GM21526 (cell line): ENCODE results near the gene PPDPF.
"Not testable (repeated sequence)": the region's sequence is repeated elsewhere in the genome, so short reads cannot be mapped to it uniquely, and the experiment has no call there.

ENCODE experiments used
- ATAC-seq: cut with Tn5 transposase; IDR thresholded peaks from one replicate; pipeline ENCODE4 v1.9.1; 2021; ENCODE audit warnings: moderate library complexity; ENCODE audit not compliant: unreplicated experiment, low FRiP score

PPDPF gene

DNA sequence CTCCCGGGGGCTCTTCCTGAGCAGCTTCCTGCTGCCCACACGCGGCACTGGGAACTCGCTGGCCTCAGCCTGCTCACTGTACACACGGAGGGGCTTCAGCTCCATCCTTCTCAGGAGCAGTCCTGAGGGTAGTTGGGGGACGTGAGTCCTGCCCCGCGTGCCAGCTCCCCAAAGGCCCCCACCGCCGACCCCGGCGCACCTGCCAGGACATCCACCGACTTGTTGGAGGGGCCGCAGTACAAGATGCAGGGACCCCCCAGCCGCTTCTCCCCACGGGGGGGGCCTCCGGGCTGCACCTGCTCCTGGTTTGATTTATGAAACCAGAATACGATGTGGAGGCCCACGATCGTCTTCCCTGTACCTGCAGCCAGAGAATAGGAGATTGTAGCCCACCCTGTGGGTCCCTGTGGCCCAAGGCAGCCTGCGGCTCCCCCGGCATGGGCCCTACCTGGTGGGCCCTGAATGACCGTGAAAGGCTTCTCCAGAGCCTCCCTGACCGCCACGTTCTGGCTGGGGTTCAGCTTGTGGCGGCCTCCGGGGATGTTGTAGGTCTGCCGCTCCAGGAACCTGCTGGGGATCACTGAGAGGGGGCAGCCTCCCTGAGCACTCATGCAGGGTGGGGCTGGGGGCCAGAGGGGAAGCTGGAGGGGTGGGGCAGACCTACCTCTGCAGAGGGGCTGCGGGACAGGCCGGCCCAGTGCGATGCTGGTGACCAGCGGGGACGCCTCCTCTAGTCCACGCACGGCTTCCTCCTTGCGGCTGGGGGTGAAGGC is 41.2 kb downstream of the PPDPF start:
- no peak for ATAC-seq

DNA sequence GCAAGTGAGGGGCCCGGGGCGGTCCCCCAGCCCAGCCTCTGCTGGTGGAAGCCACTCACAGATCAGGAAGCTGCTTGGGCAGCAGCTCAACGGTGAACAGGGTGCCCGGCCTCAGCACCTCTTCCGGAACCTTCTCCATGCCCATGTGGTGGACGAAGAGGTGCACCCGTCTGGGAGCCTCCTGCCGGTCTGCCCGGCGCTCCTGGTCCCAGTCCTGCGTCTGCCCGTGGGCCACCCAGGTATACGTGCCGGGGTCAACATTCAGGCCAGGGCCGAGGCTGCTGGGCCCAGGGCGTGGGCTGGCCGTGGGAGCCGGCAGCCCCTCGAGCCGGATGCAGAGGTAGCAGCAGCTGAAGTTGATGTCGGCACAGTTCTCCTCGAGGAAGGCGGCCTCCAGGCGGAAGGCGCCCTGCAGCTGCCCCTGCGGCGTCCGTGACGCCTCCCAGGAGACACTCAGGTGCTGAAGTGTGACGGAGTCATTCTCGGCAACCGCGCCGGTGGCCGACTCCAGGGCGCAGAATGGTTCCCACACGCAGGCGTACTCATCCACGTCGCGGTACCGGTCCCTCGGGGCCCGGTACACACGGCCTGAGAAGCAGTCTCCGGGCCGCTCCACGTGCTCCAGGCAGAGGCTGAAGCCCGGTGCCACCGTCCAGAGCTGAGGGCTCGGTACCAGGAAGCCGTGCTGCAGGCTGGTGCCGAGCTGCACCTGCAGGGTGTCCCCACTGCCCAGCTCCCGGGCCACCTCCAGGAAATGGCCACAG is 42.1 kb downstream of the PPDPF start:
- ATAC-seq = no peak

DNA sequence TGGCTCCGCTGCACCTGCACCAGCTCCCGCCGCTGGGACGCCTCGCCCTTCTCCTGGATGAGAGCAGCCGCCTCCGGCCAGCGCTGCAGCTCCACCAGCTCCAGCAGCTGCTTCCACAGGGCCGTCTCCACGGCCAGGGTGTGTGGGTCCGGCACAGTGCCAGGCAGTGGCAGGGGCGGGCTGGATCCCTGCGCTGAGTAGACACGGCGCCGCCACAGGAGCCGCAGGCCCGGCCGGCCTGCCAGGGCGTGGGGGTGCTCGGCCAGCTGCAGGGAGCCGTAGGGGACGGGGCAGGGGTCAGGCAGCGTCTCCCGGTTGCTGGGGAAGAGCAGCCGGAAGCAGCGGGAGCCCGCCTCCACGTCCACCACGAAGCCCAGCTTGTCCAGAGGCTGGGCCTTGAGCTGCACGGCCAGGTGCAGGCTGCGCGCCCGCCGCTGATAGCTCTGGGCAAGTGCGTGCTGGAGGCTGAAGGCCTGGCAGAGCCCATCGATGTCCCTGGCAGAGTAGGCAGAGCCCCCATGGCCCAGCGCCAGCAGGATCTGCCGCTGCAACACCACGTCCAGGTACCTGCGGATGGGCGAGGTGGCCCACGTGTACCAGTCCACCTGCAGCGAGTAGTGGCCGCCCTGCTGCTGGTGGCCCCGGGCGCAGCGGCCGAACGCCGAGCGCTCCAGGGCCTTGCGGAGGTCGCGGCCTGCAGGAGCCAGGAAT is 42.8 kb downstream of the PPDPF start:
- ATAC-seq = no peak

DNA sequence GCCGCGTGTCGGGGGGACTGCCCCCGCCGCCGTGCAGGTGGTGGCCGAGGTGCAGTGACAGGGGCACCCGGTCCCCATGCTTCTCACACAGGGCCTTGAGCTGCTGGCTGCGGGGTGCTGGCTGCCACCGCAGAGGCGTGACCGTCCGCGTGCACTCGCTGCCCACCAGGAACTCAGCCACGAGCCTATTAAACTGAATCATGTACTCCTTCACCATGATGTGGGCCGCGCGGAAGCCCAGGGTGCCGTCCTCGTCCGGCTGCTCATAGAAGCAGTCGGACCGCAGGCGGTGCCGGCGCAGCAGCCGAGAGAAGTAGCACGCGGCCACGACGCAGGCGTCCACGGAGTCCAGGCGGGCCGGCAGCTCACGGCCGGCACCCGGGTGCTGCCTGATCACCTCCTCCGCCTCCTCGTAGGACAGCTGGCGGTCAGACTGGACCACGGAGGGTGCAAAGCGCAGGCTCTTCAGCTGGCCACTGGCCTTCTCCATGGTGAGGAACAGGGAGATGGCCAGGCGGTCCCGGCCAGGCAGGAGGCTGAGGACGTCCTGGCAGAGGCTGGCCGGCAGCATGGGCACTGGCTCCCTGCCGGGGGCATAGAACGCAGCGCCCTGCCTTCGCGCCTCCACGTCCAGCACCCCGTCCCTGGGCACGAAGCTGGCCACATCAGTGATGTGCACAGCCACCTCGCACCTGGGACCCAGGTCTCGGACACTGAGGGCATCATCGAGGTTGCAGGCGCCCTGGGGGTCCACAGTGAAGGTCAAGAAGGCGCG is 43.7 kb downstream of the PPDPF start:
- ATAC-seq = no peak

DNA sequence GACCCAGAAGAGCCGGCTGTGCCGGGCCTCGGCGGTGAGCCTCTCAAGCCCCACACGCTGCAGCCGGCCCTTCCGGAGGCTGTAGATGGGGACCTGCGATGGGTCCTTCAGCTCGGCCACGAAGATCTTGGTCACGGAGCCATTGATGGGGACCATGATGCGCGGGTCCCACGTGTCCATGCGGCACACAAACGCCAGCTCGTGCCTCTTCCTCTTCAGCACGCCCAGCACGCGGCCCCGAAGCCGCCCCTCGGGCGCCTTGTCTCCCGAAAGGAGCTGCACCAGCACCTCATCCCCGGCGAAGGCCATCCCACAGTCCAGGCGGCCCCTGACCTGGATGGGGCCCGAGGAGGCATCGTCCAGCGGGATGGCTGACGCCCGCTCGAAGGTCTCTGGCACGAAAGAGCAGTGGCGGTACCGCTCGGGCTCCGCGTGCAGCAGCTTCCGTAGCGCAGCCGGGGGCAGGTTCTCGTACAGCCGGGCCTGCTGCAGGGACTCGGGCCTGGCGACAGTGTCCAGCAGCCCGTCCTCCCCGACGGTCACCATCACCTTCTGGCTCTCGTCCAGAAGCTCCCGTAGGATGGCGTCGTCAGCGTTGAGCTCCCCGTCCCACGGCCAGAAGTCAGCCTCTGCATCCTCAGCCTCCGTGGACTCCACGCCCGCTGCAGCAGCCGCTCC is 44.6 kb downstream of the PPDPF start:
- ATAC-seq = no peak

DNA sequence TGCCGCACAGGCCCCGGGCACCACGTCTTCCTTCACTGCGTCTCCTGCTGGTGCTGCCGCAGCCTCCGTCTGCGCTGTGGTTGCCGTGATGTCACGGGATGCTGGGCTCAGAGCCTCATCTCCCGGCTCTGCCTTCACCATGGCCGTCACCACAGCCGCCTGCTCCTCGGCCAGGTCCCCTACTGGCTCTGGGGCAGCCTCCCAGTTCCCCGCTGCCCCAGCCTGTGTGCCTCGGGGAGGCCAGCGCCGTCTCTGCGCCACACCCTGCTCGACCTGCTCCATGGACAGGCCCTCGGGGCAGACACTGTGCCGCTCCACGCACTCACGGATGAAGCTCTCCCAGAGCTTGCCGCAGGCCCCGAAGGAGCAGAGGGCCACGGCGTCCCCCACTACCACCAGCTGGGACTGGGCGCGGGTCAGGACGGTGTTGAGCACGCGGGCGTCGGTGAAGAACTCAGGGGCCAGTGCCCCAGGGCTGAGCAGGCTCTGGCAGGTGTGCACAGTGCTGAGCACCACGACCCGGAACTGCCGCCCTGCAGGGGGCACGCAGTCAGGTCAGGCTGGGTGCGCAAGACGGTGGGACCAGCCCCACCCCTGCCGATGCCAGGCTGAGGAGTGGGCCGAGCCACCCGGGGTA is 45.3 kb downstream of the PPDPF start:
- no peak for ATAC-seq

DNA sequence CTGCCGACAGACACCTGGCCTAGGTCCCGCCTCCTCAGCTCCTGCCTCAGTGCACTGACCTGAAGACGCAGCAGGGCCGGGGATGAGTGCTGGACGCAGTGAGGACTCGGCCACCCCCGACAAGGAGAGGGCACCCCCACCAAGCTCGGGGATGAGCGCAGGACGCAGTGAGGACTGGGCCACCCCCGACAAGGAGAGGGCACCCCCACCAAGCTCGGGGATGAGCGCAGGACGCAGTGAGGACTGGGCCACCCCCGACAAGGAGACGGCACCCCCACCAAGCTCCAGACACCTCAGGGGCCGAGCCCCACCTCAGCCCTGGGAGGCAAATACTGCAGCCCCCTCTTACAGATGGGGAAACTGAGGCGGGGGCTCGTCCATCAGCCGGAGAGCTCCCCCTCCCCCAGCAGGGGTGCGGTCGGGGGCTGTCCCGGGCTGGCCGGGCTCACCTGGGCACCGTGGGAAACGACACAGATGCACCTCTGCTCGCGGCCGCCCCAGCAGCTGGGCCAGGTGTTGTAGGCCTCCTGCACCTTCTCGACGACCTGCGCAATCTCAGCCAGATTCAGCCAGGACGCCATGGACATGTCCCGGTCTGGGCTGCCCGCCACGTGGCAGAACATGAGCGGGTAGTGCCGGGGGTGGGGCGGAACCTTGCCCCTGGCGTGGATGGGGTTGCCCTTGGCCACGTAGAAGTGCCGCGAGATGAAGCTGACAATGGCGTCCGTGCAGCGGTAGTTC is 46.0 kb downstream of the PPDPF start:
- ATAC-seq = no peak

DNA sequence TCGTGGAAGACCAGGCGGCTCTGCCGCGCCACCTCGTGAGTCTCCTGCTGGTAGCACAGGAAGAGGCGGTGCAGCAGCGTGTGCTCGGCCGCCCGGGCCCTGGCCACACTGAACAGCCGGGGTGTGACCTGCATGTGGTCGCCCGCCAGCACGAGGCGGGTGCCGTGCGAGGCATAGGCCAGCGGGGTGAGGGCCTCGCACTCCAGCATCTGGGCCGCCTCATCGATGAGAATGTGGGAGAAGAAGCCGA is 46.5 kb downstream of the PPDPF start:
- ATAC-seq = no peak

DNA sequence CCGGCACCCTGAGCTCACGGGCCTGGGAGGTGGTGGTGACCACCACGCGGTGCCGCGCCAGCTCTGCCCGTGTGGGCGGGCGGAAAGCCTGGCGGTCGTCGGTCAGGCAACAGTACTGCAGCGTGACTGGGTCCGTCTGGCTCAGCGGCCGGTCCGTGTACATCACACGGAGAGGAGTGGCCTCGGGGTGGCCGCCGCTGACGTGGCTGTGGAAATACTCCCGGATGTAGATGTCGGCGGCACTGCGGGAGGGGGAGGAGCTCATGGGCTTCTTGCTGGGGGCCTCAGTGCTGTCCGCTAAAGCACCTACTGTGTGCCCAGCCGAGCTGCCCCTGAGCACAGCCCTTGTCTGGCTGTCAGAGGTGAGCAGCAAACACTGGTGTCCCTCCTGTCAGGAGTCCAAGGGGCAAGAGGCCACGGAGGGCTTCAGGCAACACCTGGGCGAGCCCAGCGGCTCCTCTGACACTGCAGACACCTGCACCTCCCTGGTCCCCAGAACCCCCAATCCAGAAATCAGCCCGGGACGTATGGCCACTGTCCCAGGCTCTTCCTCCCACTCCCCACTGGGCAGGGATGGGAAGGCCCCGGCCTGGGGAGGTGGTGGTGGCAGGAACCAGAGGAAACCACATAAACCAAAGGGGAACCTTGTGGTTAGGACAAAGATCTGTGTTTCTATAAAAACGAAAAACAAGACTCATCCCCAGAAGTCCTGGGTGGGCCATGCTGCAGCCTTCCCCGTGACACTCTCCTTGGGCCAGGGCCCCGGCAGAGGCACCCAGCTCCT is 47.0 kb downstream of the PPDPF start:
- ATAC-seq = no peak

DNA sequence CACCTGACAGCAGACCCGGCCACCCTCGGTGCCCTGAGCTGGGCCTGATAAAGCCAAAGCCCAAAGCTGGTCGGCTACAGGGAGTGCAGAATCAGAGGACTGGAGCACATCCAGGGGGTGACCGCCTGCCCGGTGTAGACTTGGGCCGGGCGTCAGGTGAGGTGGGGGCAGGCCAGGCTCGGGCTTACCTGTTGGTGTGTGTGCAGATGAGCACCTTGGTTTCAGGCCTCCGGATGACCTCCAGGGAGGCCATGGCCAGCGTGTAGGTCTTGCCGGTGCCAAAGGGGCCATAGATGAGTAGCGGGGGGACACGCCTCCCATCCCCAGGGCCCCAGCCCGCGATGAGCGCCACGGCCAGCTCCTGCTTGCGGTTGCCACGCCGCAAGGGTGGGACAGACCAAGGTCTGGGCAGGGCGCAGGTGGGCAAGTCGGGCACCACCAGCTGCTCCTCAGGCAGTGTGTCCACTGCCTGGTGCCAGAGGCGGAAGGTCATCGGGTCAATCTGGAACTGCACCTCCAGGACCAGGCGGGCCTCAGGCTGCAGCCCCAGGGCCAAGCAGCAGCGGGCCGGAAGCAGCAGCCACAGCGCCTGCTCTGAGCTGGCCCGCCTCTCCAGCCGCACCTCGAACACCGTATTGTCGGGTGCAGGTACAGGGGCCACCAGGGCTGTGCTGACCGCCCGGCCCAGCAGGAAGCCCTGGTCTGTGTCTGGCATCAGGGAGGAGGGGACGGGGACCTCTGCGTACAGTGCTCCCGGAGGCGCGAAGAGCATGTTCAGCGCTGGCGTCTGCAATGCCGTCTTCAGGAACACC is 47.8 kb downstream of the PPDPF start:
- ATAC-seq = no peak

DNA sequence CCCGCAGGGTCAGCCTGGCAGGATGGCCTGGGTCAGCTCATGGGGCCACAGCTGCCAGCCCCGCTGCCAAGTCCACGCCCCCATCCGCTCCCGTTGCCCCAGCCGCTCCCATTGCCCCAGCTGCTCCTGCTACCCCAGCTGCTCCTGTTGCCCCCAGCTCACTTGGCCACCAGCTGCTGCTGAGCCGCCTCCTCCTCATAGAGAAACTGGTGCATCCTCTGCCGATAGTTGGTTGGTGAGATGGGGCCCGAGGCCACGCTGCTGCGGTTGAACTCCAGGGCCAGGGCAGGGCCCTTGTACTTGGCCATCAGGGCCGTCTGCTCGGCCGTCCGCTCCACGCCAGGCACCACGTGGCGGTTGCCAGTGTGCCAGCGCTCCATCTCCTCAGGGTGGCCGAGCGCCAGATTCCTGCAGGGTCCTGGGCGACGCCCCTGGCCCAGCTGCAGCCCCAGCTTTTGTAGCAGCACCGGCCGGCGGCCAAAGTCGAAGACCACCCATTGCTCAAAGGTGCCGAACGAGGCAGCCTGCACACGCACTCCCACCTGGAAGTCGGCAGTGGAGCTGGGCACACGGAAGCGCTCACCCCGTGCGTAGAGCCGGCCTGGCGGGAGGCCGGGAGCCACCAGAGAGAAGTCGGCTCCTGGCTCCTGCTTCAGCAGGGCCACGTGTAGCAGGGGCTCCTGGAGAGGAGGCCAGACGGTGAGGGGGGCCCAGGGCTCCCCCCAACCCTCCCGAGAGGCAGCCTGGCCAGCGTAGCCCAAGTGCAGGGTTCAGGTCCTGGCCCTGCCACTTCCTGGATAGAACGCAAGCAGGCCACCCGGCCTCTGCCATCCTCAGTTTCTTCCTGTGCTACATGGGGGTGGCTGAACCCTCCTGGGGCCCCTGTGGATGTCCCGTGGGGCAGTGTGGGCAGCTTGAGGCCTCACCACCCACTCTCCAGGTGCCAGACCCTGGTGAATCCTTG is 48.7 kb downstream of the PPDPF start:
- no peak for ATAC-seq

DNA sequence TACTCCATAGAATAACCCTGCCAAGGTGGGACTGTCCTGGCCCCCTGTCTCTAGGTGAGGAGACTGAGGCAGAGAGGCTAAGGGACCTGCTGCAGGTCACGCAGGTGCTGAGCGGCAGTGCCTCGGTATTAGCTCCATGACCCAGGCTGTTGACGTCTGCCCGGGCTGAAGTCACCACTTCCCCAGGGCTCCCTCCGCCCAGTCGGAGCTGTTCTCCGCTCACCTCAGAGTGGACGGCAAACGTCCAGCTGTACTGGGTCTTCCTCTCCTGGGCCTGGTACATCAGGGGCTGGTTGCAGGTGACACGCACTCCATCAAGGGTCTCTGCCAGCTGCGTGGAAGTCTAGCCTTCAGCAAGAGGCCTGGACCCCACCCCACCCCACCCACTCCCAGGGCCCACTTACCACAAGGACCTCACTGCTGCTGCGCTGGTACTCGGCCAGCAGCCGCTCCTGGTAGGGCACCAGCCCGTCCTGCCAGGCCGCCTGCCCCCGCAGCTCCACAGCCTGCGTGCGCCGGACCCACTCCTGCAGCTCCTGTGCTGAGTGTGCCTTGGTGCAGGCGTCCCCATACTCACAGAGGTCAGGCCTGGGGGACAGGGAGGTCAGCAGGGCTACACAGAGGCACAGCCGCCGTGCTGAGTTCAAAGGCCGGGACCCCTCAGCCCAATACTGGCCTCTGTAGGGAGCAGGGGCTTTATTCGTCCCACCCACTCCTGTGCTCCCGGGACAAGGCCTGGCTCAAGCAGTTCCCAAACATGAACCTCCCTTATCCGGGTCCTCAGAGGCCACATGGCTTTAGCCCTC is 49.9 kb downstream of the PPDPF start:
- no peak for ATAC-seq

DNA sequence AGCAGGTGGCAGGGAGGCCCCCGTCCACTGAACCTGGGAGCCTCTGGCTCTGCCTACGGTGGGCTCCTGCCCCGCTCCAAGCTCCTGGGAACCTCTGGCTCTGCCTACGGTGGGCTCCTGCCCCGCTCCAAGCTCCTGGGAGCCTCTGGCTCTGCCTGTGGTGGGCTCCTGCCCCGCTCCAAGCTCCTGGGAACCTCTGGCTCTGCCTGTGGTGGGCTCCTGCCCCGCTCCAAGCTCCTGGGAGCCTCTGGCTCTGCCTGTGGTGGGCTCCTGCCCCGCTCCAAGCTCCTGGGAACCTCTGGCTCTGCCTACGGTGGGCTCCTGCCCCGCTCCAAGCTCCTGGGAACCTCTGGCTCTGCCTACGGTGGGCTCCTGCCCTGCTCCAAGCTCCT is 50.5 kb downstream of the PPDPF start:
- not testable (repeated sequence) for ATAC-seq
